Upper lobe of left lung (tissue), 4 donors: ENCODE results near the gene PTP4A1.

ENCODE experiments used
- EP300 ChIP-seq, 4 donors: sonication (generic); formaldehyde crosslinking; IDR thresholded peaks; one replicate each; pipeline ENCODE4 v1.5.1; 2017; ENCODE audit warnings: antibody characterized with exemption in 4 of 4, control low read depth in 2 of 4
- POLR2A ChIP-seq, 4 donors: fragments of 450-650 bp; IDR thresholded peaks; one replicate each; pipeline ENCODE4 v1.5.1; 2016 to 2017; ENCODE audit warnings: antibody characterized with exemption in 4 of 4, mild to moderate bottlenecking in 2 of 4
- POLR2AphosphoS5 ChIP-seq, 2 donors: sonication (generic); formaldehyde crosslinking; IDR thresholded peaks; one replicate each; pipeline ENCODE4 v1.5.1; 2017; ENCODE audit warnings: antibody characterized with exemption in 2 of 2
- TF ChIP-seq, protein P1 (sequence below), 6 experiments: fragments of 450-650 bp in 4 of 6; fragments of 200-600 bp in 2 of 6; sonication (generic) in 2 of 6; IDR thresholded peaks; one replicate each; pipeline ENCODE4 v1.5.1; 2016 to 2019; ENCODE audit warnings: antibody characterized with exemption in 6 of 6

DNA sequence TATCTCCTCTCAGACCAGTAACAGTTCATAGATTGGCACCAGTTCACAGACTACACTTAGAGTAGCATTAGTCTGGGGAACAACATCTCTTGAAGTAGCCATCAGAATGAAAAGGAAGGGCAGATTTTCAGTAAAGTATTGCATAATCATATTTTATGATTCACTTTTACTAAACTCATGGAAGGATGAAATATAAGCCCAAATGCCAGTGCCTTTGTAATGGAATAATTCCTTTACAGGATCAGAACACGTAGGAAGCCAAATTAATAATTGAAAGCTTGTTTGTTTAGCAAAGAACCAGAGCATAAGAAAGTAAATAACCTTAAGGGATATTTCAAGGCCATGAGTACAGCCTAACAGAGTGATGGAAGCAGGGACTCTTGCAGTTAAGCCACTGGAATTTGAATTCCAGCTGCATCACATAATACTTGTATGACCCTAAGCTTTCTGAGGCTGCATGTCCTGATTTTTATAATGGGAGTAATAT, 11.4 kb upstream of the PTP4A1 start:
- TF ChIP-seq, protein P1, sequence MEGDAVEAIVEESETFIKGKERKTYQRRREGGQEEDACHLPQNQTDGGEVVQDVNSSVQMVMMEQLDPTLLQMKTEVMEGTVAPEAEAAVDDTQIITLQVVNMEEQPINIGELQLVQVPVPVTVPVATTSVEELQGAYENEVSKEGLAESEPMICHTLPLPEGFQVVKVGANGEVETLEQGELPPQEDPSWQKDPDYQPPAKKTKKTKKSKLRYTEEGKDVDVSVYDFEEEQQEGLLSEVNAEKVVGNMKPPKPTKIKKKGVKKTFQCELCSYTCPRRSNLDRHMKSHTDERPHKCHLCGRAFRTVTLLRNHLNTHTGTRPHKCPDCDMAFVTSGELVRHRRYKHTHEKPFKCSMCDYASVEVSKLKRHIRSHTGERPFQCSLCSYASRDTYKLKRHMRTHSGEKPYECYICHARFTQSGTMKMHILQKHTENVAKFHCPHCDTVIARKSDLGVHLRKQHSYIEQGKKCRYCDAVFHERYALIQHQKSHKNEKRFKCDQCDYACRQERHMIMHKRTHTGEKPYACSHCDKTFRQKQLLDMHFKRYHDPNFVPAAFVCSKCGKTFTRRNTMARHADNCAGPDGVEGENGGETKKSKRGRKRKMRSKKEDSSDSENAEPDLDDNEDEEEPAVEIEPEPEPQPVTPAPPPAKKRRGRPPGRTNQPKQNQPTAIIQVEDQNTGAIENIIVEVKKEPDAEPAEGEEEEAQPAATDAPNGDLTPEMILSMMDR (IDR thresholded peaks at IDR 0.05) = no peak
- no peak for TF ChIP-seq EP300 (IDR thresholded peaks at IDR 0.05)
- TF ChIP-seq POLR2A (IDR thresholded peaks at IDR 0.05) = no peak
- no peak for TF ChIP-seq POLR2AphosphoS5 (IDR thresholded peaks at IDR 0.05)
